ENCODE data around the gene MED8.
A peak's percentile ranks its signal among the peaks of the same experiment; 100 is the strongest.

MED8 gene

DNA sequence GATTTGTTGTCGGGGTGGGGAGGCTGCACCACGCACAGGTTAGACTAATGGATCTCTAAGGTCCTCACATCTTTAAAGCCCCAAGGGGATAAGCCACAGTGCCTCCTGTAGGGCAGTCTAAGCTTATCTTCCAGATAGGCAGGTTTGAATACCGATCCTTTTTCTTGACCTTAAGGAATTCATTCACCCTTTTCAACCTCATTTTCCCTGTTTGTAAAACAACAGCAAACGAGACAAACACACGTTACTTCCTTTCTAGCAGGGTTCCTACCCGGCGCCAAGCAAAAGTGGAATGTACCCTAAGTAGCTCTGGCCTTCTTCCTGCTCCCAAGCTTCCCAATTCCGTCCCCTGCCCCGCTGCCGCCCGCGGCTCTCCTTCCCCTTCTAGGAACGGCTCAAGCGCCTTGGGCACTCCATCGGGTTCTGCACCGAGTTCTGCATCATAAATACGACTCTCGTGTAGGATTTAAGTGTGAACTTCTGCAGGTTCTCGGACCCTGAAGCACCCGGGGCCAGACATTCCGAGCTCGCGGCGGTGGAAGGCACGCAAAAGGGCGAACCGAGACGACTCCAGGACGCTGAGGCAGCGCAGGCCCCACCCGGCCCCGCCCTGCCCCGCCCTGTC is 31.4 kb downstream of the MED8 start:
- no peak for DNase-seq

DNA sequence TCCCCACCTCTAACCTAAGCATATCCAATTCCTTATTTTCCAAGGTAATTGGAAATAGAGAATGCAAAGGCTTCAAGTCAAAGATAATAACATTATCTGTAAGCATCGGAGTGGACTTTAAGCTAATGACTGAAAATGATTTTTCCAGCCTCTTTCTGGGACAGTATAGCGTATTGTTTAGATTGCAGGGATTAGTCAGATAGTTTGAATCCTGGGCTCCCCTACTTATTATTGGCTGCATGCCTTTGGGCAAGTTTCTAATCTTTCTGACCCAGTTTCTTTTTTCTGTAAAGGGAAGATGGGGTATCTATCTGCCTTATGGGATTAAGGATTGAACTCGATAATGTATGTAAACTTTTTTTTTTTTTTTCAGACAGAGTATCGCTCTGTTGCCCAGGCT is 32.3 kb downstream of the MED8 start:
- DNase-seq: no peak

DNA sequence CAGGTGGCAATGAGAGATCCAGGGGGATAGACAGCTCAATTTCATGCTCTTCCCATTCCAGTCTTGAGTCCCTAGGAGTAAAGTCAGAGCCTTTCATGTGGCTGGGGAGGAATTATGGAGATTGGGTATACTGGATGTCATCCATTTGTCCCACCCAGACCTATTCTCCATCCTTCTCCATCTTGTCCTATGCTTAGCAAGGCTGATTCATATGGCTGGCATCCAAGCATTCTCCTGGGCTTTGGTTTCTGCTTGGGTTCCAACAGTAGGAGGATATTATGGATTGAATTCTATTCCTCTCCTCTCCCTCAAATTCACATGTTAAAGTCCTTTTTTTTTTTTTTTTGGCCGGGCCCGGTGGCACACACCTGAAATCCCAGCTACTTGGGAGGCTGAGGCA is 34.7 kb downstream of the MED8 start:
- no peak for DNase-seq

DNA sequence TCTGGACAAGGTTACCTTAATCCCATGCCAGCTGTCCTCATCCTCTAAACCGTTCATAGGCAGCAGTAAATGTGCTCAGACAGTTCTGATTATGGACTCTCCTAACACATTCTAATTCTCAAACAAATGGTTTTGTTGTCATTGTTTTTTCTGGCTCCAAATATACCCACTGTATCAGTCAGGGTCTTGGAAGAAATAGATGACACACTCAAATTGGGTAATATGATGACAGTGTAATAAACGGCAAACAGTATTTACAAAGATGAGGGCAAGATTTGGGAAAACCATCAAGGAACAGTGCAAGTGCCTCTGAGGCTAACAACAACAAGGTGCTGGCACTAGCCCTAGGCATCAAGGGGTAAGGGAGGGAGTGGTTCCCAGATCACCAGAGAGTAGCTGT is 35.1 kb downstream of the MED8 start:
- no peak for DNase-seq

DNA sequence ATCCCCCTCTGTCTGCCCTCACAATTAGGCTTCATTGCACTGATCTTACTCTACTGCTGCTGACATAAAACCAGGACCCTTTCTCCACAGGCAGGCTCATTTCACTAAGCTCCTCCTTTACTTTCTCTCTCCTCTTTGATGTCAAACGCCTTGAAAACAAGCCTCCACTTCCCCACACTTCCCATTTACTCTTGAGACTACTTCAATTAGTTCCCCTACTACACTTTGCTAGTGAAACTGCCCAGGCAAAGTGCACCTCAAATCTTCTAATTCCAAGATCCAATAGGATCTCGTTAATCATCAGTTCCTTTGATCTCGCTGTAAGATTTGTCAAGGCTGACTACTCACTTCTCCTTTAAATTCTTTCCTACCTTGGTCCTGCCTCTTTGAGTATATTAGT is 36.7 kb downstream of the MED8 start:
- no peak for DNase-seq

DNA sequence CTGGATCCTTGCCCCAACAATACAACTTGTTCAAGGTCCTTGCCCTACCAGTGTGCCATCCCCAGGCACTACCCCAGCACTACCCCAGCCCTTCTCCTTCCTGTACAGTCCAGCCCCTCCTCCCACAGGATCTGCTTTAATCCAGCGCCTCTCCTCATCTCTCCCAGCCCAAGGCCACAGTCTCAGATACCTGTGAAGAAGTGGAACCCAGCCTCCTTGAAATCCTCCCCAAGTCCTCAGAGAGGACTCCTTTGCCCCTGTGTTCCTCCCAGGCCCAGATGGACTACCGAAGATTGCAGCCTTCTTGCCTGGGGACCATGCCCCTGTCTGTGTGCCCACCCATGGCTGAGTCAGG is 37.3 kb downstream of the MED8 start:
- DNase-seq: no peak

DNA sequence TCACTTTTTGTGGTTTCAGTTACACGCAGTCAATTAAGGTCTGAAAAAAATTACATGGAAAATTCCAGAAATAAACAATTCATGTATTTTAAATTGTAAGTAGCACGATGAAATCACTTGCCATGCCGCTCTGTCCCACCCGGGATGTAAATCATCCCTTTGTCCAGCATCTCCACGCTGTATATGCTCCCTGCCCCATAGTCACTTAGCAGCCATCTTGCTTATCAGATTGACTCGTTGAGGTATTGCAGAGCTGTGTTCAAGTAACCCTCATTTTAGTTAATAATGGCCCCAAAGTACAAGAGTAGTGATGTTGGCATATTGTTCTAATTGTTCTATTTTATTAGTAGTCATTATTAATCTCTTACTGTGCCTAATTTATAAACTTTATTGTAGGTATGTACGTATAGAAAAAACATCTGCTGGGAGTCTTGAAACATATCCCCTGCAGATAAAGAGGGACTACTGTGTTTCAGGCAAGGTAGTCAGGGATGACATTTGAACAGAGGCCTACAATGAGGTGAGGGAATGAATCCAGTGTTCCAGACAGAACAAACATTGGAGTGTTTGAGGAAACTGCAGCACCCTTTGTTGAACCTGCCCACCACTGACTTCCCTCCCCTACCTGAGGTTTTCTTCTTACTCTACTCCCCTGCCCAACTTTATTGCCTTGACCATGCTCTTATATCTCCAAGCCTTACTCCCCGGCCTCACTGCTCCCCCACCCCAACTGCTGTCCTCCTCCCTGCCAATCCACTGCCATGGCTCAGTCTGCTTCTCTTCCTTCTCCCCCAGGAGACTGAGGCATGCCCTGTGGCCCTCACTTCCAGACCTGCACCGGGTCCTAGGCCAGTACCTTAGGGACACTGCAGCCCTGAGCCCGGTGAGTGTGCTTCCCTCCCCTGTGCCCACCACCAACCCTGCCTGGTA is 37.9 kb downstream of the MED8 start:
- no peak for DNase-seq

DNA sequence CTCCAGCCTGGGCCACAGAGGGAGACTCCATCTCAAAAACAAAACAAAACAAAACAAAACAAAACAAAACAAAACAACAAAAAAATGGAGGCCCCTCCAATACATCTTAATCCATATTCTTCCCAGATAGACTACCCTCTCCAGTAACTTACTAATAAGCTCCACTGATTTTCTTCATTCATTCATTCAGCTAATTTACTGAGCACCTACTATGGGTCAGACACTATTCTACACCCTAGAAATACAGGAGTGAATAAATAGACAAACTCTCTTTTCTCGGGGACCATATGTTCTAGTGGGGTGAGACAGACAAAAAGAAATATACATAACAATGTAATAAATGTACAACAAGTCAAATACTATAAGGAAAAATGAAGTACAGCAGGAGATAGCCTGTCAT is 38.6 kb downstream of the MED8 start:
- no peak for DNase-seq

DNA sequence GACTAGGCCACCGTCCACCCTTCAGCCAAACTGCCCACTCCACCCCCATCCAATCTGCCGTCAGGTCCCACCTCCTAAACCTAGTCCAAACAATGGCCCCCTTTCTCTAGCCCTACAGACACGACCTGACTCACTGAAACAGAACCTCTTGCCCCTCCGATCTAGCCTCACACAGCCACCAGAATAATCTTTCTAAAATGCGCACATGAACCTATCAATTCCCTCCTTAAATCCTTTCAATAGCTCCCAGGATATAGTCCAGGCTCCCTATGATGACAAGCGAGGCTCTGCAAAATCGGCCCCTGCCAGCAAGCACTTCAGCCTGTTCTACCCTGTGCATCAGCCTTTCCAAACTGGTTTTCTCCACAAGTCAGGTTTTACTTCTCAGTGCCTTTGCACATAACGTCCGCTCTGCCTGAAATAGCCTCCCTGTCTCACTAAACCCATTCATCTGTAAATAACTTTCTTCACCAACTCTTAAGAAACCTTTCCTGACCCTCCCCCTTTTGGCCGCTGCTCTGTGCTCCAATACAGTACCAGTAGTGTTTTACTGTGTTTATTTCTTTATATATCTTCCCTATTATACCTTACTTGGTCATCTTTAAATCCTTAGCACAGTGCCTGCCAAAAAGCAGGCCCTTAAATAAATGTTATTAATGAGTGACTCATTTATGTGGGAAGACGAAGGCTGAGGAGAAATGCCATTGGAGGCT is 39.9 kb downstream of the MED8 start:
- no peak for DNase-seq

DNA sequence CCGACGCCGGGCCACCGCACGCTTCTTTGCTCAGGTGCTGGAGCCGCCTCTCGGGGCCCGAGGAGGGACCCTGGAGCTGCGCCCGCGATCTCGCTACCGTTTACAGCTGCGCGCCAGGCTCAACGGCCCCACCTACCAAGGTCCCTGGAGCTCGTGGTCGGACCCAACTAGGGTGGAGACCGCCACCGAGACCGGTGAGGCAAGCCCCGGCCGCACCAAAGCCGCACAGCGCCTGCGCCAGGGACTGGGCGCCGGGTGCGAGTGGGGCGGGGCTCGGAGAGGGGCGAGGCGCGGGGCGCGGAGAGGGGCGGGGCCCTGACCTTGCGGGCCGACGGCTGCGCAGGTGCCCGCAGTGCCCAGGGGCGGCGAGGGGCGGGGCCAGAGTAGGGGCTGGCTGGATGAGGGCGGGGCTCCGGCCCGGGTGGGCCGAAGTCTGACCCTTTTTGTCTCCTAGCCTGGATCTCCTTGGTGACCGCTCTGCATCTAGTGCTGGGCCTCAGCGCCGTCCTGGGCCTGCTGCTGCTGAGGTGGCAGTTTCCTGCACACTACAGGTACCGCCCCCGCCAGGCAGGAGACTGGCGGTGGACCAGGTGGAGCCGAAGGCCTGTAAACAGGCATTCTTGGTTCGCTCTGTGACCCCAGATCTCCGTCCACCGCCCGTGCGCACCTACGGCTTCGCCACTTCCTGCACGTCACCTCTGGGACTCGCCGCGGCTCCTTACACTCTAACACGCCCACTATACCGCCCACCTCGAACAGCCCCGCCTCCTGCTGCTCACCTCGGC is 40.6 kb downstream of the MED8 start:
- DNase-seq: peak; percentile 73

DNA sequence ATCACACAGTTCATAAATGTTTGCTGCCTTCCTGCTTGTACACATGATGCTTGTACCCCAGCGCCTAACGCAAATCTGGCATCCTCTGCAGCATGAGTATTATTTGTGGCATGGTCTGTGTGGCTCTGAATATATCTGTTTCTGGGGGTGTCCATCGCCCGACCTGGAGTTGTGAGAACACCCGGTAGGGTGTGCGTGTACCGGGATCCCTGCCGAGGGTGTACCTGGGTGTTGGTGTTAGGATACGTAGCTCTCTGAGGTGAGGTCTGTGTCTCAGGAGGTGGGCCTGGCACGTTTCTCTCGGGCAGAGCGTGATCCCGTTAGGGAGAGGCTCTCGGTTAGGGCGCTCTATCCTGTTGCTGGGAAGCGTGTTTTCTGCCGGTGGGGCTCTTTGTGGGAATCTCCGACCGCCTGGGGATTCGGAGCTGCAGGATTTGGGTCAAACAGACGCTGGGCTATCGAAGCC is 41.2 kb downstream of the MED8 start:
- no peak for DNase-seq

DNA sequence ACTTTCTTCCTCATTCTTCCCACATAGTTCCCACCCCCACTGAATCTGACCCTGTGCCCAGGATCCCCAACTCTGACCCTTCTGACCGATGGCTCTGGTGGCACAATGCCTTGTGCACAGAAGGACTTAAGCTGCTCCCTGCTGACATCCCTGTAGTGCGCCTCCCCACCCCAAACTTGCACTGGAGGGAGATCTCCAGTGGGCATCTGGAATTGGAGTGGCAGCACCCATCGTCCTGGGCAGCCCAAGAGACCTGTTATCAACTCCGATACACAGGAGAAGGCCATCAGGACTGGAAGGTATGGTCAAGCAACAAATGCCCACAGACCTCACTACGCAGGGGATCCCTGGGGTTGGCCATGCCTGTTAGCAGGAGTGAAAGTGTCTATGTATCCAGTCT is 43.0 kb downstream of the MED8 start:
- DNase-seq: no peak

DNA sequence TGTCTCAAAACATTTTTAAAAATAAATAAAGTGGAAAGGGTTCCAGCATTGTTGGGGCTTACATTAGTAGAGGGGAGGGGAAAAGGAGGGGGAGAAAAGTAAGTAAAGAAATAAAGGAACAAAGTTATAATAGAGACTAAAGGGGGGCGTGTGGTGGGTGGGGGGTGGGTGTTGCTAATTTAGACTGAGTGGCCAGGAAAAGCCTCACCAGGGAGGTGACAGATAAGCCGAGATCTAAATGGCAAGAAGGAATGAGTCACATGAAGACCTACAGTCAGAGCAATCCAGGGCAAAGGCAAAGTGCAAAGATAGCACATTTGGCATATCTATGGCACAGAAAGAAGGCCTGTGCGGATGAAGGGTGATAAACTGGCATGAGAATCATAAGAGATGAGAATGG is 44.5 kb downstream of the MED8 start:
- DNase-seq: no peak

DNA sequence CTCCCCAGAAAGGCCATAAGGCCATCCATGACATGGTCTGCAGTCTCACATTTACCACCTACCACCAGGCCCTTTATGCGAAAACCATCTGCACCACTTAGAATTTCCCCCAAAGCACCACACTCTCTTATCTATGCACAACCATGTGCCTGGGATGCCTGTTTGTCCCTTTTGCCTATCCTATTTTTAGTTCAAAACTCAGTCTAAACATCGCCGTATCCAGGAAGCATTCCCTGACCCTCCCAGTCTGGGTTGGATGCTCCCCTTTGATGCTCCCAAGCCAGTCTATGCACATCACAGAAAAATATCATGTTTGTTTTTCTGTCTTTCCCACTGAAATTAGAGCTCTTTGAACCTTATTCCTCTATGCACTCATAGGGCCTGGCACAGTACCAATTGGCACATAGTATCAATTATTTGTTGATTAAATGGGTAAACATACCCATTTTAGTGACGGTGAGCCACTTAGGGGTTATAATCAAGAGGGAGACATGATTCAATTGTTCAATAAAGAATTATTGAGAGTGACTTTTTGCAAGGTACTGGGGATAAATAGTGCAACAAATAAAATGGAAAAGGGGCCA is 45.2 kb downstream of the MED8 start:
- DNase-seq: no peak

DNA sequence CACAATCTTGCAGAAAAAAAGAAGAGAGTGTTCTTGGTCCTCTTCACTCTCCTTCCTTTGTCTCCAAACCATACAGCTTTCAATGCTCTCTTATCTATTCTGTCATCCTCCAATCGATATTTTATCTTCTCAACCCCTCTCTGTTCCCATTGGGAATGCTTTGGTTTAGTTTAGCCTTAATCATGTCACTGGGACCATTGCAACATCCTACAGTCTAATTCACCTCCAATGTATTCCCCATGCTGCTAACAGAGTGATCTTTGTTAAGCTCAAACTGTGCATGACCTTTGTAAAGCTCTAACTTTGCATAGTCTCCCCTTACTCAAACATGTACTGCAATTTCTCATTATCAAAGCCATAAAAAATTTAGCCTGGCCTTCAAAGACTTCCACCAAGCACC is 49.0 kb downstream of the MED8 start:
- no peak for DNase-seq

DNA sequence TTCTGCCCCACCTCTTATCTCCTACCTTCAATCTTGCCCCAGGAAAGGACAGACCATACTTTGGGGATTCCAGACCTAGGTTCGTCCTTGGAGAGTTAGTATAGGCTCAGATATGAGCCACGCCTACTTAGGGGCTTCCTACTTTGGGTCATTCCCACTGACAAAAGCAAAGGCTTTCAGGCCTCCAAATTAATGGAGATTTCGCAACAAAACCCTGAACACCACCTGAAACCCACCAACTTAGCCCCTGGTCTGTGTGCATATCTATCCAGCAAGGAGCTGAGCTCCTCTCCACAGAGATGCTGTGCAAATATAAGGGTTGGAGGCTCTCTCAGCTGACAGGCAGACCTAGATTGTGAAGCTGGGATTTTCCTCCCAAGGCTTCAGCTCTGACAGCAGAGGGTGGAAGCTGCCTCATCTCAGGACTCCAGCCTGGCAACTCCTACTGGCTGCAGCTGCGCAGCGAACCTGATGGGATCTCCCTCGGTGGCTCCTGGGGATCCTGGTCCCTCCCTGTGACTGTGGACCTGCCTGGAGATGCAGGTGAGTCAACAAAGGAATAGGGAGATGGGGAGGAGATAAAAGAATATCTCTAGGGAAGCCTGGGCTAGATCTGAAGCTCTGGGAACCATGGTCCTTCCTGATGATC is 49.9 kb downstream of the MED8 start:
- DNase-seq: no peak

DNA sequence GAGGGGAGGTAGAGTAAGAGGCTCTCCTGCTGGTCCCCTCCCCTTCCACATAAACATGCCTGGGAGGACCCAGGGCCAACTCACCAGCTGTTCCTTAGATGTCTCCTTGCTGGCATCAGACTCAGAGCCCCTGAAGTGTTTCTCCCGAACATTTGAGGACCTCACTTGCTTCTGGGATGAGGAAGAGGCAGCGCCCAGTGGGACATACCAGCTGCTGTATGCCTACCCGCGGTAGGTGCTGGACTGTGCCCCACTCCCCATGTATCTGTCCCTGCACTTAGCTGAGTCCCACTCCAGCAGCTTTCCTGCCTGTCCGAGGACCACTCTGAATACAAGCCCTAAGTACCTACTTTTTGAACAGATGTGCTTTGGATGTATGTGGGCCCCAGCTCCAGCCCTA is 51.6 kb downstream of the MED8 start:
- no peak for DNase-seq

DNA sequence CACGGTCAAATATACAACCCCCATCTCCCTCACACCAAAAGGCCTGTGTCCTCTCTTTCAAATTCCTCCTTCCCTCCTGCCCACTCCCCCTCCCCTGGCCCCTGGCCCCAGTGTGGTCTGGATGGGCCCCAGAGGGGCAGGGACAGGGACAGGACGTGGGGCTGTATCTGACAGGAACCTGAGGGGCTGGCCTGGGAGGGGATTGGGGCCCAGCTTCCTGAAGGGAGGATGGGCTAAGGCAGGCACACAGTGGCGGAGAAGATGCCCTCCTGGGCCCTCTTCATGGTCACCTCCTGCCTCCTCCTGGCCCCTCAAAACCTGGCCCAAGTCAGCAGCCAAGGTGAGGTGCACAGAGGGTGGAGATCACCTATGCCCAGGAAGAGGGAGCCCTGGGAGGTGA is 52.0 kb downstream of the MED8 start, which contains the start of gene MPL:
Gene MPL (plus strand): TSS at position 231 of the 400 bp plus-strand sequence. CDS start 31 bp downstream, at position 262.
- no peak for DNase-seq

DNA sequence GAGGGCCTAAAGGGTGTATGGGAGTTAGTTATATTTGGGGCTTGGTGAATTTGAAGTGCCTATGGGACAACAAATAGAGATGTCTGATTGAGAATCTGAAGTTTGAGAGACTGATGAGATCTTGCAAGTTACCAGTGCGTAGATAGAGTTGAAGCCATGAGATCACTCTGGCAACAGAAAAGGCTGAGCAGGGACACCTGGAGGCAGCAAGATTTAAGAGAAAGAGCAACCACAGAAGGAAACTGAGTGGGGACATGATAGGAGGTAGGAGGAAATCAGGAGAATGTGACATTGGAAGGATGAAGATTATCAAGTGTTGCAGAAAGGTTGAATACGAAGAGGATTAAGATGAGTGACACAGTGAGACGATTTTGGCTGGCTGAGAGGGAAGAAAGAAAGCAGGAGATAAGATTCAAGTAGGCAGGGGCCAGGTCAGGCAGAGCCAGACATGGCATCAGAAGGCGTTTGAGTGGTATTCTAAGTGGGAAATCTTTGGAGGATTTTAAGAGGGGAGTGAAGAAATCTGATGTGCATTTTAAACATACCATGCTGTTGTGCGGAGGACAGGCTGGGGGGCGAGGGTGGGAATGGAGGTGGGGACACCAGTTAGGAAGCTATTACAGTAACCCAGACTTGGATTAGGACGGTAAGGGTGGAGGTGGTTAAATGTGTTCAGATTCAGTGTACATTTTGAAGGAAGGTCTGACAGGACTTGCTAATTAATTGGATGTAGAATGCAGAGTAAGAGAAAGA is 55.0 kb downstream of the MED8 start:
- no peak for DNase-seq

All from left hindlimb (tissue), 1 donor.